Stomach (tissue), 4 donors: Measurements from ENCODE around the gene CWC15.

Experiments
- POLR2A ChIP-seq, 4 donors: fragments of 450-650 bp; IDR thresholded peaks; one replicate each; pipeline ENCODE4 v1.6.1; 2016; ENCODE audit warnings: antibody characterized with exemption in 4 of 4, control low read depth in 2 of 4, mild to moderate bottlenecking in 1 of 4, moderate library complexity in 1 of 4
- POLR2AphosphoS5 ChIP-seq, 3 donors: sonication (generic); formaldehyde crosslinking; IDR thresholded peaks; one replicate each; pipeline ENCODE4 v1.6.1; 2016; ENCODE audit warnings: antibody characterized with exemption in 3 of 3

DNA sequence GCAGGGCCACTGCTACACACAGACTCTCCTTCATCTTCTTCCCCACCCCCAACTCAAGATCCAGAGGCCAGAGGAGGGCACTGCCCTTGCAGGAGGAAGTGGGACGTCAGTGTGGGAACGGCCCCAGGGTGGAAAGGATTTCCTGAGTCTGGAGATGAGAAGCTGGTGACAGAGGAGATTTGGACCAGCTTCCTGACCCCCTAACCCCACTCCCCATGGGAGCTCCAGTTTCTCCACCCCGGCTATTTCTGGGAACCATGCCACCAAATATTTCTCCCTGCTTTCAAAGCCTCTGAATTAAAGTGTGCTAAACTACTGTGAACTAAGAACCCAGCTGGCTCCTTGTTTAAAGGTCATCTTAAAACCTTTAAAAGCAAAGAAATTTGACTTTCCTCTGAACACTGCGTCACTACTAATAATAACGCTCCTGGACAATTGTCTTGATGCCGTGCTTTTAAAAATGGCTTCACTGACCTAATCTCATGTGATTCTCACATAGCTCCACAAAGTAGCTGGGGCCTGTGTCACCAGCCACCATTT is 46.6 kb downstream of the CWC15 start:
- TF ChIP-seq POLR2A (IDR thresholded peaks at IDR 0.05) (no peak), POLR2AphosphoS5 (IDR thresholded peaks at IDR 0.05) (peak in 1 of 3 donors; percentile 59)
